ENCODE results near the gene STMND1. TPM values are rescaled to one million over a fixed set of nuclear protein-coding genes. Genes with fewer than 3 reads are reported as not detected.

The STMND1 gene
- total and polyA plus RNA-seq, 2 of the 8 experiments (the other 6 are each of a cell fraction or from before 2014, with no cell fraction given), result not detected

DNA sequence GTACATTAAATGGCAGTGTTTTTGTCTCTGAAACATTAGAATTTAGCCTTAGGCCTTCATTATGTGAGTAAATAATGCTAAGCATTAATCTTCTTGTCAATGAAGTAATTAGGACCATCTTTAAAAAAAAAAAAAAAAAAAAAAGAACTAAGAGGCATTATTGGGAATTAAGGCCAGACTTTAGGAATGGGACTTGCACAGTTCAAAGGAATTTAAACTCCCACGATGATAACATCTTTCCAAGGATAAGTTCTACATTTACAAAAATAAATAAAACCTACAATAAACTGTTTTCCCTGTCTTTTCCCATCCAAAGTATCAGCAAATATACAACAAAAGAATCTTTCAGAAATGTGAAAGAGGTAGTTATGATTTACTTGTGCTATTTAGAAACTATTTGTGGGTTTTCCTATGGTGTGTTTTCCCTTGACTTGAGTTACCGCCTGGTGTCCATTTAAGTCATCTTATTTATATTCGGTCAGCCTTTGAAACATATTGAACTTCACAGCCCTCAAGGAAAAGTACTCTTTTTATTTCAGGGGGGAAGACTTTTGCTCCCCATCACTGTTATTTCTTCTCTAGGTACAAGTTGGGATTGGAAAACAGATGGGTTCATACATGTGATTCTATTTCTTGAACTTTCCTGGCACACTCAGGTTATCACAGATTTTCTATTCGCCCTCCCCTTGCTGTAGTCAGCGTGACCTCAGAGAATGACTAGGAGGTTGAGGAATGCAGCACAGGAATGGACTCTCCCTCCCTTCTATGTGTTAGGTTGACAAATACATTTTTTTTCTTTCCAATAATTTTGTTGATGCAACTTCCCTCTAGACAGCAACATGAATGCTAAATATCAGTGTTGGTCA, 13.6 kb downstream of the STMND1 start (continued):
- TF ChIP-seq, protein P1, sequence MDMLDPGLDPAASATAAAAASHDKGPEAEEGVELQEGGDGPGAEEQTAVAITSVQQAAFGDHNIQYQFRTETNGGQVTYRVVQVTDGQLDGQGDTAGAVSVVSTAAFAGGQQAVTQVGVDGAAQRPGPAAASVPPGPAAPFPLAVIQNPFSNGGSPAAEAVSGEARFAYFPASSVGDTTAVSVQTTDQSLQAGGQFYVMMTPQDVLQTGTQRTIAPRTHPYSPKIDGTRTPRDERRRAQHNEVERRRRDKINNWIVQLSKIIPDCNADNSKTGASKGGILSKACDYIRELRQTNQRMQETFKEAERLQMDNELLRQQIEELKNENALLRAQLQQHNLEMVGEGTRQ (IDR thresholded peaks at IDR 0.05; ENCODE audit: low read length), result no peak
- TF ChIP-seq, protein P2, sequence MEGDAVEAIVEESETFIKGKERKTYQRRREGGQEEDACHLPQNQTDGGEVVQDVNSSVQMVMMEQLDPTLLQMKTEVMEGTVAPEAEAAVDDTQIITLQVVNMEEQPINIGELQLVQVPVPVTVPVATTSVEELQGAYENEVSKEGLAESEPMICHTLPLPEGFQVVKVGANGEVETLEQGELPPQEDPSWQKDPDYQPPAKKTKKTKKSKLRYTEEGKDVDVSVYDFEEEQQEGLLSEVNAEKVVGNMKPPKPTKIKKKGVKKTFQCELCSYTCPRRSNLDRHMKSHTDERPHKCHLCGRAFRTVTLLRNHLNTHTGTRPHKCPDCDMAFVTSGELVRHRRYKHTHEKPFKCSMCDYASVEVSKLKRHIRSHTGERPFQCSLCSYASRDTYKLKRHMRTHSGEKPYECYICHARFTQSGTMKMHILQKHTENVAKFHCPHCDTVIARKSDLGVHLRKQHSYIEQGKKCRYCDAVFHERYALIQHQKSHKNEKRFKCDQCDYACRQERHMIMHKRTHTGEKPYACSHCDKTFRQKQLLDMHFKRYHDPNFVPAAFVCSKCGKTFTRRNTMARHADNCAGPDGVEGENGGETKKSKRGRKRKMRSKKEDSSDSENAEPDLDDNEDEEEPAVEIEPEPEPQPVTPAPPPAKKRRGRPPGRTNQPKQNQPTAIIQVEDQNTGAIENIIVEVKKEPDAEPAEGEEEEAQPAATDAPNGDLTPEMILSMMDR (IDR thresholded peaks at IDR 0.05; ENCODE audit: control extremely low read depth in 1 of 3, insufficient read depth in 1 of 3, low read depth in 1 of 3, low read length in 3 of 3), result no peak
- no peak for TF ChIP-seq HDAC6 (IDR thresholded peaks at IDR 0.05; ENCODE audit: low read depth, low read length)
- no peak for TF ChIP-seq TCF12 (IDR thresholded peaks at IDR 0.05; ENCODE audit: low read depth, low read length)
- TF ChIP-seq HDAC2 (IDR thresholded peaks at IDR 0.05; ENCODE audit: borderline replicate concordance in 1 of 2, low read depth in 2 of 2, low read length in 2 of 2), result no peak

Measured in H1 (cell line).